OCI-LY1 (cell line): ENCODE measurements around the gene TEX52.

Experiments used
- H2AFZ ChIP-seq: fragments of 200-600 bp; sonication (generic), shearing (Covaris generic); 2 replicates; pipeline ENCODE4 v1.6.0; 2014; ENCODE audit warnings: antibody characterized with exemption, mild to moderate bottlenecking, low read length
- H3F3A ChIP-seq: fragments of 200-600 bp; sonication (generic), shearing (Covaris generic); 2 replicates; pipeline ENCODE4 v1.6.0; 2014; ENCODE audit warnings: mild to moderate bottlenecking, antibody characterized with exemption, low read length, moderate library complexity; ENCODE audit not compliant: insufficient read depth
- H3K27ac ChIP-seq: fragments of 200-600 bp; sonication (generic); 2 replicates; pipeline ENCODE4 v1.5.1; 2014; ENCODE audit warnings: low read length, mixed run types, mild to moderate bottlenecking, low read depth; ENCODE audit not compliant: poor library complexity, severe bottlenecking
- H3K27me3 ChIP-seq: fragments of 200-600 bp; sonication (generic); 2 replicates; pipeline ENCODE4 v1.6.0; 2014; ENCODE audit warnings: antibody characterized with exemption, mild to moderate bottlenecking, low read length, moderate library complexity; ENCODE audit not compliant: insufficient read depth
- H3K36me3 ChIP-seq: fragments of 200-600 bp; sonication (generic); 2 replicates; pipeline ENCODE4 v1.6.1; 2014; ENCODE audit warnings: mild to moderate bottlenecking, antibody characterized with exemption, low read length, moderate library complexity, mixed read lengths; ENCODE audit not compliant: insufficient read depth
- H3K4me1 ChIP-seq: fragments of 200-600 bp; sonication (generic); 2 replicates; pipeline ENCODE4 v1.5.1; 2014; ENCODE audit warnings: mild to moderate bottlenecking, low read length, moderate library complexity; ENCODE audit not compliant: insufficient read depth, severe bottlenecking
- H3K4me2 ChIP-seq: fragments of 200-600 bp; sonication (generic), shearing (Covaris generic); 2 replicates; pipeline ENCODE4 v1.6.1; 2014; ENCODE audit warnings: low read length
- H3K4me3 ChIP-seq: fragments of 200-600 bp; sonication (generic); 2 replicates; pipeline ENCODE4 v1.5.1; 2014; ENCODE audit warnings: low read length, low read depth, mild to moderate bottlenecking, mixed read lengths; ENCODE audit not compliant: poor library complexity, severe bottlenecking
- H3K79me2 ChIP-seq: fragments of 200-600 bp; shearing (Covaris generic); 2 replicates; pipeline ENCODE4 v1.6.1; 2016; ENCODE audit warnings: mixed run types, low read length, mixed read lengths; ENCODE audit not compliant: insufficient read depth
- H3K9ac ChIP-seq: fragments of 200-600 bp; sonication (generic), shearing (Covaris generic); 2 replicates; pipeline ENCODE4 v1.6.1; 2014; ENCODE audit warnings: mild to moderate bottlenecking, low read length, mixed read lengths
- H3K9me2 ChIP-seq: fragments of 200-600 bp; sonication (generic), shearing (Covaris generic); 2 replicates; pipeline ENCODE4 v1.6.1; 2014; ENCODE audit warnings: low read depth, mild to moderate bottlenecking, low read length, mixed read lengths
- H3K9me3 ChIP-seq: fragments of 200-600 bp; shearing (Covaris generic); 2 replicates; pipeline ENCODE4 v1.6.1; 2014; ENCODE audit warnings: low read length, mixed read lengths
- H4K20me1 ChIP-seq: fragments of 200-600 bp; sonication (generic), shearing (Covaris generic); 2 replicates; pipeline ENCODE4 v1.6.0; 2016; ENCODE audit warnings: mild to moderate bottlenecking, low read length; ENCODE audit not compliant: insufficient read depth
- EZH2 ChIP-seq: fragments of 200-600 bp; sonication (generic), shearing (Covaris generic); IDR thresholded peaks from 2 replicates; pipeline ENCODE4 v1.8.0; 2017; ENCODE audit warnings: borderline replicate concordance, mixed run types, mild to moderate bottlenecking, antibody characterized with exemption, low read length, moderate library complexity, mixed read lengths
- TF ChIP-seq, protein P1 (sequence below): fragments of 200-600 bp; sonication (generic), shearing (Covaris generic); IDR thresholded peaks from 2 replicates; pipeline ENCODE4 v1.5.1; 2017; ENCODE audit warnings: mild to moderate bottlenecking, antibody characterized with exemption, low read length, moderate library complexity, mixed read lengths

Gene TEX52

DNA sequence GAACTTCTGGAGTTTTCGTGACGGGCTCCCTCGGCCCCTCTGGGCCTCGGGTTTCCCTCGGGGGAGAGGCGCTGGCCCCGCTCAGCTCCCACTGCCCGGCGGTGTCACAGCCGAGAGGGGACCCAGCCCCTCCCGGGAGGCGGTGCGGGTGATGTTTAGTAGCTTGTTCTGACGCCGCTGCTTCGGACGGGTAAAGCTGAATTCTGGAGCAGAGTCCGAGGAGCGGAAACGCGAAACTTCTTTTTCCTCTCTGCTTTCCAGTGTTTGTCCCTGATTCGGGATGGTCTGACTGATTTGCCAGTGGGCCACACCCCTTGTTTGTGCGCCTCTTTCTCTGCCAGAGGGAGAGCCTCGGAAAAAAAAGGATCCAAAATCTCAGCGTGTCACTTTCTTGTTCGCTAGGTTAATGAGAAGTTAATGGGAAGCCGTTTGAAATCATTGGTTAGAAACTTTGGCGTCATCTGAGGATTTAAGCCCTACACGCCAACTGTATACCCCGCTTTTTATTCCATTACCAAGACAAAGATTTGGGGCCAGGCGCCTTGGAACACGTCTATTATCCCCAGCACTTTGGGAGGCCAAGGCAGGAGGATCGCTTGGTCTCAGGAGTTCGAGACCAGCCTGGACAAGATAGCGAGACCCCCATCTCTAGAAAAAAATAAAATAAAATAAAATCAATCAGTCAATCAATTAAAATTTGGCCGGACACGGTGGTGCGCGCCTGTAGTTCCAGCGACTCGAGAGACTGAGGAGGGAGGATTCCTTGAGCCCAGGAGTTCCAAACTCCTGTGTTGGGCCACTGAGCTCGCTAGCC, 34.6 kb upstream of the TEX52 start:
- H3K4me3 ChIP-seq: peak overlapping the region; percentile 72
- no peak for TF ChIP-seq EZH2
- TF ChIP-seq, protein P1, sequence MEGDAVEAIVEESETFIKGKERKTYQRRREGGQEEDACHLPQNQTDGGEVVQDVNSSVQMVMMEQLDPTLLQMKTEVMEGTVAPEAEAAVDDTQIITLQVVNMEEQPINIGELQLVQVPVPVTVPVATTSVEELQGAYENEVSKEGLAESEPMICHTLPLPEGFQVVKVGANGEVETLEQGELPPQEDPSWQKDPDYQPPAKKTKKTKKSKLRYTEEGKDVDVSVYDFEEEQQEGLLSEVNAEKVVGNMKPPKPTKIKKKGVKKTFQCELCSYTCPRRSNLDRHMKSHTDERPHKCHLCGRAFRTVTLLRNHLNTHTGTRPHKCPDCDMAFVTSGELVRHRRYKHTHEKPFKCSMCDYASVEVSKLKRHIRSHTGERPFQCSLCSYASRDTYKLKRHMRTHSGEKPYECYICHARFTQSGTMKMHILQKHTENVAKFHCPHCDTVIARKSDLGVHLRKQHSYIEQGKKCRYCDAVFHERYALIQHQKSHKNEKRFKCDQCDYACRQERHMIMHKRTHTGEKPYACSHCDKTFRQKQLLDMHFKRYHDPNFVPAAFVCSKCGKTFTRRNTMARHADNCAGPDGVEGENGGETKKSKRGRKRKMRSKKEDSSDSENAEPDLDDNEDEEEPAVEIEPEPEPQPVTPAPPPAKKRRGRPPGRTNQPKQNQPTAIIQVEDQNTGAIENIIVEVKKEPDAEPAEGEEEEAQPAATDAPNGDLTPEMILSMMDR: no peak
- H4K20me1 ChIP-seq: no peaks in the 10 kb centered on the region
- no peak overlapping the region for H2AFZ ChIP-seq
- H3K9ac ChIP-seq: peak overlapping the region; percentile 71
- H3K4me2 ChIP-seq: peak overlapping the region; percentile 75
- peaks cover 17% of the 10 kb centered on the region for H3K4me1 ChIP-seq
- H3K36me3 ChIP-seq: peaks cover 18% of the 10 kb centered on the region; the same call in 1 of the 2 replicates
- peaks cover 6% of the 10 kb centered on the region; the same call in 1 of the 2 replicates for H3K79me2 ChIP-seq
- H3K27me3 ChIP-seq: no peaks in the 10 kb centered on the region
- H3K9me3 ChIP-seq: no peaks in the 10 kb centered on the region
- H3K9me2 ChIP-seq: no peaks in the 10 kb centered on the region
- peaks cover 5% of the 10 kb centered on the region for H3F3A ChIP-seq
- no peak overlapping the region for H3K27ac ChIP-seq

DNA sequence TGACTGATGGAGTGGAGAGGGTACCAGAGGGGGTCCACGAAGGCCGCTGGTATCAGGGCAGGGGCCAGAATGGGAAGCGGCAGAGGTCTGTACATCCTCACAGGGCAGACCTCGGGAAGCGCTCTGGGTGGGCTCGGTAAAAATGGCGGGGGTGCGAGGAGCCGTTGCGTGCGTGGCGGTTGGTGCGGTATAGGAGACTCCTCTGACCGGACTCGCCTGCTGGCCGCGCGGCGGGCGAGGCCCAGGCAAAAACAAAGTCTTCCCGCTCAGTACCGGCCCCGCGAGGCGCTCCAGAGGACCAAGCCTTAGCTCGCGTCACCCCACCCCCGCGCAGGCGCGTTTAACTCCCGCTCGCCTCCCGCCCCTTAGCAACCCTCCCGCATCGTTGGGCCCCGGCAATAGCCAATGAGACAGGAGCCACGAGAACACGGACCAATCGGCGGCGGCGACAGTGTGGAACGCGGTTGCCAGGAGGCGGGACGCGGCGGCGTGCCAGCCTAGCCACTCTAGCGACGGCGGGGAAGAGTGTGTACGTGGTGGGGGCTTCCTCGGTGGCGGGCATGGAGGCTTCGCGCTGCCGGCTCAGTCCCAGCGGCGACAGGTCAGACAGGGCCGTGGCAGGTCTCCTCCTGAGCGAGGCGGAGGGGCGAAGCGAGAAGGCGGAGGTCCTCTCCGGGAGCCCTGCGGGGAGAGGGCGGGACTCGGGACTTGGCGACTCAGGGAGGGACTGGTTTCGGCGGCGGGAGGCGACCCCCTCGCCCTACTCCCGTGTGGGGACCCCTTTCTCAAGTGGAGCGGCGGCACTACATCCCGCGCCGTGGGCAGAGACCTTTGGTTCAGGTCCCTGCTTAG, 33.8 kb upstream of the TEX52 start, which contains the start of gene TULP3:
Gene TULP3 (plus strand): TSS at position 504 of the 852 bp plus-strand sequence. CDS start 57 bp downstream, at position 561.
- Histone ChIP-seq H4K20me1 (no peaks in the 10 kb centered on the region), H3K9me2 (no peaks in the 10 kb centered on the region), H3K27ac (peak within 1 kb of the TSS; percentile 44), H3K4me1 (peaks cover 17% of the 10 kb centered on the region), H3K9me3 (no peaks in the 10 kb centered on the region), H3K4me3 (peak within 1 kb of the TSS; percentile 72), H3K27me3 (no peaks in the 10 kb centered on the region), H2AFZ (peak within 1 kb of the TSS; percentile 27; the same call in 1 of the 2 replicates), H3F3A (peaks cover 5% of the 10 kb centered on the region; the same call in 1 of the 2 replicates), H3K9ac (peak within 1 kb of the TSS; percentile 71), H3K4me2 (peak within 1 kb of the TSS; percentile 75), H3K36me3 (peaks cover 25% of the 10 kb centered on the region), H3K79me2 (peaks cover 6% of the 10 kb centered on the region; the same call in 1 of the 2 replicates)
- TF ChIP-seq EZH2: no peak
- TF ChIP-seq, protein P1: no peak

DNA sequence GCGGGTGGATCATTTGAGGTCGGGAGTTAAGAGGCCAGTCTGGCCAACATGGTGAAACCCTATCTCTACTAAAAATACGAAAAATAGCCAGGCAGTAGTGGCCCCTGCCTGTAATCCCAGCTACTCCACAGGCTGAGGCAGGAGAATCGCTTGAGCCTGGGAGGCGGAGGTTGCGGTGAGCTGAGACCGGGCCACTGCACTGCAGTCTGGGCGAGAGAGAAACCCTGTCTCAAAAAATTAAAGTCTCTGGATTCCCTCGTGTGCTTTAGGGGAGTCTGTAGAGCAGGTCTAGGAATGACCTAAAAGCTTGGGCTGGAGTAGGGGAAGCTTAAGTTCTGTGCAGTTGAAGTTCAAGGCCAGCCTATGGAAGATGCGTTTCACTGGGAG, 33.2 kb upstream of the TEX52 start:
- Histone ChIP-seq H3K27ac (peak overlapping the region; percentile 44), H3K4me1 (peaks cover 19% of the 10 kb centered on the region), H2AFZ (peak overlapping the region; percentile 27; the same call in 1 of the 2 replicates), H3K79me2 (peaks cover 6% of the 10 kb centered on the region; the same call in 1 of the 2 replicates), H3K4me2 (peak overlapping the region; percentile 70), H3F3A (peaks cover 5% of the 10 kb centered on the region; the same call in 1 of the 2 replicates), H3K9me2 (no peaks in the 10 kb centered on the region), H3K9me3 (no peaks in the 10 kb centered on the region), H3K4me3 (peak overlapping the region; percentile 72), H3K9ac (peak overlapping the region; percentile 70), H3K27me3 (no peaks in the 10 kb centered on the region), H4K20me1 (no peaks in the 10 kb centered on the region), H3K36me3 (peaks cover 25% of the 10 kb centered on the region)
- no peak for TF ChIP-seq EZH2
- TF ChIP-seq, protein P1: no peak
